KMS-11 (cell line): Measurements from ENCODE around the gene ITCH.
A peak's percentile ranks its signal among the peaks of the same experiment; 100 is the strongest.
"Not testable (repeated sequence)": the region's sequence is repeated elsewhere in the genome, so short reads cannot be mapped to it uniquely, and the experiment has no call there.

Experiments used
- H2AFZ ChIP-seq: fragments of 200-600 bp; sonication (generic); 2 replicates; pipeline ENCODE4 v1.6.1; 2016; ENCODE audit warnings: antibody characterized with exemption, mixed run types, low read depth
- H3K27ac ChIP-seq: fragments of 200-600 bp; sonication (generic); 2 replicates; pipeline ENCODE4 v1.6.1; 2016; ENCODE audit warnings: mild to moderate bottlenecking, mixed run types
- H3K27me3 ChIP-seq: fragments of 200-600 bp; sonication (generic); 2 replicates; pipeline ENCODE4 v1.6.1; 2017; ENCODE audit warnings: mild to moderate bottlenecking, low read depth, mixed run types, moderate library complexity; ENCODE audit not compliant: insufficient read depth
- H3K36me3 ChIP-seq: fragments of 200-600 bp; sonication (generic); 2 replicates; pipeline ENCODE4 v1.6.1; 2017; ENCODE audit warnings: mild to moderate bottlenecking, mixed run types; ENCODE audit not compliant: insufficient read depth
- H3K4me1 ChIP-seq: fragments of 200-600 bp; sonication (generic); 2 replicates; pipeline ENCODE4 v1.6.1; 2016; ENCODE audit warnings: mild to moderate bottlenecking, low read depth, mixed run types; ENCODE audit not compliant: poor library complexity, severe bottlenecking
- H3K4me2 ChIP-seq: fragments of 200-600 bp; sonication (generic); 2 replicates; pipeline ENCODE4 v1.7.0; 2016; ENCODE audit warnings: mild to moderate bottlenecking, mixed run types
- H3K4me3 ChIP-seq: fragments of 200-600 bp; sonication (generic); IDR thresholded peaks from 2 replicates; pipeline ENCODE4 v1.6.1; 2017; ENCODE audit warnings: low read depth, low read length, mixed read lengths; ENCODE audit not compliant: insufficient read depth
- H3K79me2 ChIP-seq: fragments of 200-600 bp; sonication (generic); 2 replicates; pipeline ENCODE4 v1.6.1; 2016; ENCODE audit warnings: low read depth, mixed run types; ENCODE audit not compliant: insufficient read depth
- H3K9ac ChIP-seq: fragments of 200-600 bp; sonication (generic); 2 replicates; pipeline ENCODE4 v1.6.1; 2016; ENCODE audit warnings: mild to moderate bottlenecking, mixed run types
- H4K20me1 ChIP-seq: fragments of 200-600 bp; sonication (generic); 2 replicates; pipeline ENCODE4 v1.6.1; 2016; ENCODE audit warnings: mild to moderate bottlenecking, mixed run types; ENCODE audit not compliant: insufficient read depth
- CTCF ChIP-seq: fragments of 200-600 bp; sonication (generic); conservative IDR thresholded peaks from 2 replicates; pipeline ENCODE4 v1.6.1; 2017; ENCODE audit warnings: low read depth, mild to moderate bottlenecking, antibody characterized with exemption, low read length, moderate library complexity, mixed read lengths

ITCH gene

GRCh38 chr20:34320861-34321260 is 42.2 kb upstream of the ITCH start:
- Histone ChIP-seq H3K4me1 (peaks cover 15% of the 10 kb centered on the region), H4K20me1 (no peaks in the 10 kb centered on the region), H3K27ac (no peak overlapping the region), H2AFZ (no peak overlapping the region), H3K27me3 (no peaks in the 10 kb centered on the region), H3K4me3 (no peak overlapping the region), H3K4me2 (no peak overlapping the region), H3K36me3 (no peaks in the 10 kb centered on the region), H3K9ac (no peak overlapping the region), H3K79me2 (no peaks in the 10 kb centered on the region)
- TF ChIP-seq CTCF = no peak

- H3K4me1 ChIP-seq = peaks cover 15% of the 10 kb centered on the region
- H3K27me3 ChIP-seq = no peaks in the 10 kb centered on the region
- H3K79me2 ChIP-seq = no peaks in the 10 kb centered on the region
- no peak overlapping the region for H3K4me3 ChIP-seq
- H3K9ac ChIP-seq = no peak overlapping the region
- TF ChIP-seq CTCF = no peak
- no peak overlapping the region for H3K27ac ChIP-seq
- no peaks in the 10 kb centered on the region for H3K36me3 ChIP-seq
- no peak overlapping the region for H3K4me2 ChIP-seq
- H4K20me1 ChIP-seq = no peaks in the 10 kb centered on the region
- H2AFZ ChIP-seq = no peak overlapping the region
Measured at GRCh38 chr20:34322267-34323105, 40.6 kb upstream of the ITCH start.

GRCh38 chr20:34324541-34324940 is 38.5 kb upstream of the ITCH start:
- H2AFZ ChIP-seq = peak overlapping the region; percentile 50
- H3K79me2 ChIP-seq = no peaks in the 10 kb centered on the region
- H3K27me3 ChIP-seq = no peaks in the 10 kb centered on the region
- no peaks in the 10 kb centered on the region for H3K36me3 ChIP-seq
- no peak overlapping the region for H3K9ac ChIP-seq
- H3K27ac ChIP-seq = no peak overlapping the region
- TF ChIP-seq CTCF = no peak
- H4K20me1 ChIP-seq = no peaks in the 10 kb centered on the region
- peaks cover 15% of the 10 kb centered on the region for H3K4me1 ChIP-seq
- peak overlapping the region; percentile 38; the same call in 1 of the 2 replicates for H3K4me2 ChIP-seq
- no peak overlapping the region for H3K4me3 ChIP-seq

- H2AFZ ChIP-seq, H3K79me2 ChIP-seq, H3K4me1 ChIP-seq, H3K4me2 ChIP-seq, H3K9ac ChIP-seq, H3K36me3 ChIP-seq, H3K27me3 ChIP-seq, H3K27ac ChIP-seq, H3K4me3 ChIP-seq, H4K20me1 ChIP-seq: not testable (repeated sequence)
Measured at GRCh38 chr20:34328207-34328606, 34.9 kb upstream of the ITCH start.
